Endodermal cell (in vitro differentiated cells): ENCODE results near the gene TCF4. TPM values are rescaled to one million over a fixed set of nuclear protein-coding genes. Genes with fewer than 3 reads are reported as not detected.
A peak's percentile ranks its signal among the peaks of the same experiment; 100 is the strongest.

Experiments
- DNase-seq: peaks from one replicate; pipeline ENCODE4 v3.0.0-alpha.2; 2017
- H3K27ac ChIP-seq: 2 replicates; pipeline ENCODE4 v1.5.1; 2013; ENCODE audit warnings: mild to moderate bottlenecking, low read depth, low read length, moderate library complexity
- H3K27me3 ChIP-seq: 2 replicates; pipeline ENCODE4 v1.6.1; 2013; ENCODE audit warnings: mild to moderate bottlenecking, low read length, moderate library complexity; ENCODE audit not compliant: insufficient read depth, control insufficient read depth, poor library complexity, severe bottlenecking
- H3K36me3 ChIP-seq: 2 replicates; pipeline ENCODE4 v1.7.0; 2013; ENCODE audit warnings: mild to moderate bottlenecking, low read length, moderate library complexity; ENCODE audit not compliant: control insufficient read depth, insufficient read depth
- H3K4me1 ChIP-seq: one replicate; pipeline ENCODE4 v1.7.0; 2013; ENCODE audit warnings: low read length; ENCODE audit not compliant: control insufficient read depth, insufficient read depth
- H3K4me3 ChIP-seq: 2 replicates; pipeline ENCODE4 v1.5.1; 2013; ENCODE audit warnings: mild to moderate bottlenecking, low read length, moderate library complexity
- H3K9ac ChIP-seq: 2 replicates; pipeline ENCODE4 v1.6.1; 2013; ENCODE audit warnings: mild to moderate bottlenecking, low read length, moderate library complexity; ENCODE audit not compliant: poor library complexity, severe bottlenecking; ENCODE audit errors: extremely low read depth
- H3K9me3 ChIP-seq: 2 replicates; pipeline ENCODE4 v1.6.1; 2013; ENCODE audit warnings: mild to moderate bottlenecking, low read length, moderate library complexity; ENCODE audit not compliant: control insufficient read depth
- H3K27ac Mint-ChIP-seq: 2 replicates; pipeline ENCODE4 v1.8.0; 2020; ENCODE audit warnings: mixed read lengths
- H3K27me3 Mint-ChIP-seq: 2 replicates; pipeline ENCODE4 v1.8.0; 2021; ENCODE audit warnings: mild to moderate bottlenecking, mixed read lengths; ENCODE audit not compliant: insufficient read depth
- H3K36me3 Mint-ChIP-seq: 2 replicates; pipeline ENCODE4 v1.8.0; 2020; ENCODE audit warnings: low read depth, mixed read lengths
- H3K4me1 Mint-ChIP-seq: 2 replicates; pipeline ENCODE4 v1.8.0; 2020; ENCODE audit warnings: mixed read lengths
- H3K4me3 Mint-ChIP-seq: 2 replicates; pipeline ENCODE4 v1.8.0; 2020; ENCODE audit warnings: mild to moderate bottlenecking, moderate library complexity, mixed read lengths
- H3K9me3 Mint-ChIP-seq: 2 replicates; pipeline ENCODE4 v1.8.0; 2020; ENCODE audit warnings: mild to moderate bottlenecking, mixed read lengths
- WGBS, 2 experiments: methylation state at CpG; one replicate each; pipeline versions ENCODE4 v1.1.5 to v1.1.7; 2013; ENCODE audit warnings: missing lambda C conversion rate in 2 of 2, mixed read lengths in 1 of 2; ENCODE audit not compliant: insufficient coverage in 1 of 2, insufficient read length in 1 of 2; 5-methylcytosine and 5-hydroxymethylcytosine counted together
- total RNA-seq, 2 donors: library from RNA; stranded (reverse); fragmentation: NEBNext Ultra II Directional in 1 of 2; extraction: Animal tissue kit (Norgen Biotek cat#: 25700) in 1 of 2; gene quantifications; 2 replicates in 1 of 2; 3 replicates in 1 of 2; pipeline ENCODE4 v1.2.1, GENCODE V29; 2021
- TF ChIP-seq, protein P1 (sequence below): fragments of 200-600 bp; sonication (generic); conservative IDR thresholded peaks from 2 replicates; pipeline ENCODE4 v1.5.0; 2021; ENCODE audit warnings: antibody characterized with exemption, mild to moderate bottlenecking

TCF4 gene
- total RNA-seq, 2 donors from 2014 or later = 40.4 to 58.5 TPM

DNA sequence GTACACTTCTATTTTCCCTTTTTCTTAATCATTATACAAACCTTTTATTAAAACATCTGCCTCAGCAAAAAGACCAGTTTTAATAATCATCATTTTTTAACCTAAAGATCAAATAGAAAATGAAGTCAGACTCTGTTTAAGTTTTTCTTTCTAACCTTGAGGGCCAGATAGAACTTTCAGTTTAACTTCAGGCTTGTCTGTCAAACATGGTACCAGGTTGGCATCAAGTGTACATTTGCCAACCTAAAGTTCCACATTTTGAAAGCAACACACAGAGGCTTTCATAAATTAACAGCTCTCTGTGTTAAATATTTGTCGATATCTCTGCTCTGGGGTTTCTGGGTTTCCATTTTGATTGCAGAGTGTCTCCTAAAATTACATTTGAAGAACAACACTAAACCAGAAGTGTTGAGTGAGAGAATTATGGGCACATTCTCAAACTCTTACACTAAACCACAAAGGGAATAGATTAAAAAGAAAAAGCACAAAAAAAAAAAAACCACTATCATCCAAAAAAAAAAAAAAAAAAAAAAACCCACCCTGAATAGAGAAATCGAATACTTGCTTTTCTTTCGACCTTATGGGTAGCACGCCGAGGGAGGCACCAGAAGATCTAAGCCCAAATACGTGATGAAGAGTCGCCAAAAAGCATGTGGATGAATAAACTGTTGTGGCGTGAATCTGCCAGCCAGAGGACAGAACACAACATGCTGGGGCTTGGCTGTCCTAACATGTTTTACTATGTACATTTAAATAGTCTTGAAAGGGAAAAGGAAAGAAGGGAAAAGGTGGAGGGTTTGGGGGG lies 166.2 kb downstream of the TCF4 start:
- H3K4me3 ChIP-seq = no peak overlapping the region
- Mint-ChIP-seq H3K27ac (no peak overlapping the region), H3K36me3 (no peaks in the 10 kb centered on the region), H3K27me3 (no peaks in the 10 kb centered on the region), H3K4me1 (peaks cover 51% of the 10 kb centered on the region), H3K4me3 (no peak overlapping the region), H3K9me3 (no peaks in the 10 kb centered on the region)
- H3K9me3 ChIP-seq = no peaks in the 10 kb centered on the region
- H3K27ac ChIP-seq = no peak overlapping the region
- no peak for DNase-seq
- TF ChIP-seq, protein P1, sequence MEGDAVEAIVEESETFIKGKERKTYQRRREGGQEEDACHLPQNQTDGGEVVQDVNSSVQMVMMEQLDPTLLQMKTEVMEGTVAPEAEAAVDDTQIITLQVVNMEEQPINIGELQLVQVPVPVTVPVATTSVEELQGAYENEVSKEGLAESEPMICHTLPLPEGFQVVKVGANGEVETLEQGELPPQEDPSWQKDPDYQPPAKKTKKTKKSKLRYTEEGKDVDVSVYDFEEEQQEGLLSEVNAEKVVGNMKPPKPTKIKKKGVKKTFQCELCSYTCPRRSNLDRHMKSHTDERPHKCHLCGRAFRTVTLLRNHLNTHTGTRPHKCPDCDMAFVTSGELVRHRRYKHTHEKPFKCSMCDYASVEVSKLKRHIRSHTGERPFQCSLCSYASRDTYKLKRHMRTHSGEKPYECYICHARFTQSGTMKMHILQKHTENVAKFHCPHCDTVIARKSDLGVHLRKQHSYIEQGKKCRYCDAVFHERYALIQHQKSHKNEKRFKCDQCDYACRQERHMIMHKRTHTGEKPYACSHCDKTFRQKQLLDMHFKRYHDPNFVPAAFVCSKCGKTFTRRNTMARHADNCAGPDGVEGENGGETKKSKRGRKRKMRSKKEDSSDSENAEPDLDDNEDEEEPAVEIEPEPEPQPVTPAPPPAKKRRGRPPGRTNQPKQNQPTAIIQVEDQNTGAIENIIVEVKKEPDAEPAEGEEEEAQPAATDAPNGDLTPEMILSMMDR = no peak
- WGBS, 2 experiments = 81% methylated on average over 7 of the region's 8 CpGs; no CpG with 5 or more reads in 1 of the 2 experiments
- no peaks in the 10 kb centered on the region for H3K36me3 ChIP-seq
- peaks cover 8% of the 10 kb centered on the region for H3K4me1 ChIP-seq
- H3K27me3 ChIP-seq = no peaks in the 10 kb centered on the region
- H3K9ac ChIP-seq = no peak overlapping the region

DNA sequence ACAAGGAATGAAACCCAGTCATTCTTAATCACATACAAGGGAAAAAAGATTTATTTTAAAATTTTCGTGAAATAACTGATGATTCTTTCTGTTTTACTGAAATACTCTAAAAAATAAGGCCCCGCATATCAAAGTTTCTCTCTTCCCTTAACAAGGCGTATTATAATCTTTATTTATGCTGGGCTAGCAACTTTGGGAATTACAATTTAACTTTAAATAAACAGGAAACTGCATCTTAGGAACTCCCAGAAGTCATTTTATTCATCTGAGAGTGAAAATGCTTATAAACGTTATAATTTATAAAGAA lies 166.7 kb downstream of the TCF4 start:
- Mint-ChIP-seq H3K9me3 (no peaks in the 10 kb centered on the region), H3K4me1 (peaks cover 51% of the 10 kb centered on the region), H3K36me3 (no peaks in the 10 kb centered on the region), H3K27ac (no peak overlapping the region), H3K4me3 (no peak overlapping the region), H3K27me3 (no peaks in the 10 kb centered on the region)
- Histone ChIP-seq H3K36me3 (no peaks in the 10 kb centered on the region), H3K9me3 (no peaks in the 10 kb centered on the region), H3K27me3 (no peaks in the 10 kb centered on the region), H3K9ac (no peak overlapping the region), H3K4me3 (no peak overlapping the region), H3K4me1 (peaks cover 8% of the 10 kb centered on the region), H3K27ac (no peak overlapping the region)
- TF ChIP-seq, protein P1 = no peak
- DNase-seq = no peak
- WGBS, 2 experiments = 80 to 88% methylated on average over 1 to 3 of the region's 4 CpGs

DNA sequence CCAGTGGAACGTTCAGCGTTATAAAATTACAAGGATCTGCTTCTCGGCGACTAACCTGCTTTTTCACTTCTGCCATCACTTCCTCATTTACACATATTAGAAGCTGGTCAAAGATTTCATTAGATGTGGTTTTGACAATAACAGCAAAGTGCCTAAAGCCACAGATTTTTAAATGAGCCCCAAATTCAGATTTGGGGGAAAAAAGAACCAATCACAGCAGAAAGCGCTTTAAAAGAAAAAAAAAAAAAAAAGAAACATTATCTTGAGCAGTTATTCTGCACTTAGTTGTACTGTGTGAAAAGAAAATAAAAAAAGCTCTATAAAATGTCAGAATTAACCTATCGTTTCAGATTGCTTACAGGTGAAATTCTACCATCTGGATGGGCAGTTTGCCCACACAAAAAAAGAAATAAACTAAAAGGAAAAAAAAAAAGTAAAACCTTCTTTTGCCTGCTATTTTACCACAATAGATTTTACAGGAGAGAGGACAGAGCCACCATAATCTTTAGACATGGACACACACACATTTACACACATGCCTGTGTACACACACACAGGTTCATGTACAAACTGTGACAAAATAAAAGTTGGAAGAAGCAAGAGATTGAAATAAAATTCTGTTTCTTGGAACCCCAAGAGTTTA lies 167.2 kb downstream of the TCF4 start:
- DNase-seq = no peak
- Histone ChIP-seq H3K9me3 (no peaks in the 10 kb centered on the region), H3K4me3 (peak overlapping the region; percentile 43), H3K27me3 (no peaks in the 10 kb centered on the region), H3K27ac (peak overlapping the region; percentile 31), H3K36me3 (no peaks in the 10 kb centered on the region), H3K9ac (no peak overlapping the region), H3K4me1 (peaks cover 8% of the 10 kb centered on the region)
- Mint-ChIP-seq H3K27ac (peak overlapping the region; percentile 67), H3K36me3 (no peaks in the 10 kb centered on the region), H3K27me3 (no peaks in the 10 kb centered on the region), H3K9me3 (no peaks in the 10 kb centered on the region), H3K4me1 (peaks cover 51% of the 10 kb centered on the region), H3K4me3 (peak overlapping the region; percentile 21)
- WGBS, 2 experiments = 80 to 100% methylated on average over 1 to 5 of the region's 6 CpGs
- TF ChIP-seq, protein P1 = no peak
